OCI-LY1 (cell line): ENCODE measurements around the gene MTX3.

Source experiments
- CTCF ChIP-seq: fragments of 200-600 bp; sonication (generic), shearing (Covaris generic); IDR thresholded peaks from 2 replicates; pipeline ENCODE4 v1.5.1; 2017; ENCODE audit warnings: mild to moderate bottlenecking, antibody characterized with exemption, low read length, moderate library complexity, mixed read lengths
- EZH2 ChIP-seq: fragments of 200-600 bp; sonication (generic), shearing (Covaris generic); IDR thresholded peaks from 2 replicates; pipeline ENCODE4 v1.8.0; 2017; ENCODE audit warnings: borderline replicate concordance, mixed run types, mild to moderate bottlenecking, antibody characterized with exemption, low read length, moderate library complexity, mixed read lengths

GRCh38 chr5:79976759-79977515 is 14.1 kb downstream of the MTX3 start:
- TF ChIP-seq EZH2: no peak
- no peak for TF ChIP-seq CTCF
